HEK293 (cell line): ENCODE data around the gene SMIM36.

Experiments used
- CTCF ChIA-PET: fragments of 350-600 bp; formaldehyde crosslinking; extraction: SDS; loops from one replicate; lab custom pipeline; 2021; ENCODE audit warnings: antibody characterized with exemption; lab: Yijun Ruan, JAX
- POLR2A ChIA-PET: fragments of 300-600 bp; formaldehyde crosslinking; extraction: SDS; loops from one replicate; lab custom pipeline; 2020; ENCODE audit warnings: antibody characterized with exemption, inconsistent platforms; lab: Yijun Ruan, JAX
- H3K27ac ChIP-seq: fragments of 200-500 bp; sonication (Bioruptor generic); 2 replicates; pipeline ENCODE4 v1.5.1; 2014; ENCODE audit warnings: low read depth, low read length, control low read depth, inconsistent platforms; ENCODE audit errors: extremely low read depth
- H3K36me3 ChIP-seq, 2 experiments: fragments of 200-500 bp in 1 of 2; sonication (Bioruptor generic) in 1 of 2; 1 replicate in 1 of 2; 2 replicates in 1 of 2; pipeline ENCODE4 v1.5.1; 2014 to 2017; ENCODE audit warnings: inconsistent platforms in 2 of 2, low read length in 2 of 2; ENCODE audit not compliant: control insufficient read depth in 2 of 2, insufficient read depth in 1 of 2
- H3K4me1 ChIP-seq: fragments of 200-500 bp; sonication (Bioruptor generic); 2 replicates; pipeline ENCODE4 v1.5.1; 2014; ENCODE audit warnings: mild to moderate bottlenecking, low read length, inconsistent platforms; ENCODE audit not compliant: control insufficient read depth, insufficient read depth
- H3K4me3 ChIP-seq: 2 replicates; pipeline ENCODE4 v1.5.1; 2011; ENCODE audit warnings: low read depth, mild to moderate bottlenecking, control low read depth, low read length, moderate library complexity
- H3K9me3 ChIP-seq: fragments of 200-500 bp; sonication (Bioruptor generic); 2 replicates; pipeline ENCODE4 v1.5.1; 2014; ENCODE audit warnings: low read depth, low read length, inconsistent platforms; ENCODE audit not compliant: control insufficient read depth, insufficient read depth
- FEZF1 ChIP-seq: fragments of 450-650 bp; formaldehyde crosslinking; IDR thresholded peaks from 2 replicates; pipeline ENCODE4 v1.5.1; 2016; ENCODE audit warnings: missing biosample characterization, missing genetic modification characterization
- GLI4 ChIP-seq: fragments of 450-650 bp; formaldehyde crosslinking; IDR thresholded peaks from 2 replicates; pipeline ENCODE4 v1.5.1; 2016; ENCODE audit warnings: missing biosample characterization, missing genetic modification characterization
- KLF8 ChIP-seq: fragments of 450-650 bp; formaldehyde crosslinking; IDR thresholded peaks from 2 replicates; pipeline ENCODE4 v1.5.1; 2016; ENCODE audit warnings: missing biosample characterization, missing genetic modification characterization
- MZF1 ChIP-seq: fragments of 450-650 bp; formaldehyde crosslinking; IDR thresholded peaks from 2 replicates; pipeline ENCODE4 v1.5.1; 2017; ENCODE audit warnings: missing biosample characterization, missing genetic modification characterization, borderline replicate concordance
- REPIN1 ChIP-seq: fragments of 450-650 bp; formaldehyde crosslinking; IDR thresholded peaks from 2 replicates; pipeline ENCODE4 v1.5.1; 2017; ENCODE audit warnings: missing biosample characterization, missing genetic modification characterization, low read depth
- TCF7L2 ChIP-seq: IDR thresholded peaks from 2 replicates; pipeline ENCODE4 v1.6.1; 2011; ENCODE audit warnings: low read depth, mild to moderate bottlenecking, inconsistent platforms, low read length, moderate library complexity, borderline replicate concordance
- ZBTB17 ChIP-seq: fragments of 450-650 bp; formaldehyde crosslinking; IDR thresholded peaks from 2 replicates; pipeline ENCODE4 v1.5.1; 2016; ENCODE audit warnings: missing biosample characterization, missing genetic modification characterization
- ZNF132 ChIP-seq: fragments of 450-650 bp; formaldehyde crosslinking; IDR thresholded peaks from 2 replicates; pipeline ENCODE4 v1.5.1; 2017; ENCODE audit warnings: missing biosample characterization, missing genetic modification characterization, borderline replicate concordance
- ZNF19 ChIP-seq: fragments of 450-650 bp; formaldehyde crosslinking; IDR thresholded peaks from 2 replicates; pipeline ENCODE4; 2016; ENCODE audit warnings: missing biosample characterization, missing genetic modification characterization, low read depth
- ZNF221 ChIP-seq: fragments of 450-650 bp; formaldehyde crosslinking; IDR thresholded peaks from 2 replicates; pipeline ENCODE4 v1.5.1; 2017; ENCODE audit warnings: missing biosample characterization, missing genetic modification characterization, borderline replicate concordance
- ZNF274 ChIP-seq, 2 experiments: fragments of 200-500 bp in 1 of 2; fragments of 450-650 bp in 1 of 2; sonication (Bioruptor generic) in 1 of 2; formaldehyde crosslinking in 1 of 2; IDR thresholded peaks; 2 replicates each; pipeline versions ENCODE4 v1.5.1 to v1.6.1; 2014 to 2016; ENCODE audit warnings: borderline replicate concordance in 1 of 2, inconsistent platforms in 1 of 2, low read length in 1 of 2, missing biosample characterization in 1 of 2, missing genetic modification characterization in 1 of 2
- ZNF658 ChIP-seq: fragments of 450-650 bp; formaldehyde crosslinking; IDR thresholded peaks from 2 replicates; pipeline ENCODE4; 2016; ENCODE audit warnings: missing biosample characterization, missing genetic modification characterization
- ZNF660 ChIP-seq: fragments of 450-650 bp; IDR thresholded peaks from 2 replicates; pipeline ENCODE4 v1.5.1; 2018; ENCODE audit warnings: missing biosample characterization, mild to moderate bottlenecking, missing genetic modification characterization
- ZNF791 ChIP-seq: fragments of 450-650 bp; formaldehyde crosslinking; IDR thresholded peaks from 2 replicates; pipeline ENCODE4 v1.5.1; 2016; ENCODE audit warnings: missing biosample characterization, missing genetic modification characterization
- ZNF837 ChIP-seq: fragments of 450-650 bp; formaldehyde crosslinking; IDR thresholded peaks from 2 replicates; pipeline ENCODE4 v1.5.1; 2016; ENCODE audit warnings: missing biosample characterization, missing genetic modification characterization
- ZSCAN16 ChIP-seq: fragments of 450-650 bp; formaldehyde crosslinking; IDR thresholded peaks from 2 replicates; pipeline ENCODE4 v1.5.1; 2016; ENCODE audit warnings: missing biosample characterization, missing genetic modification characterization
- TF ChIP-seq, protein P1 (sequence below): fragments of 450-650 bp; formaldehyde crosslinking; IDR thresholded peaks from 2 replicates; pipeline ENCODE4 v1.5.1; 2016; ENCODE audit warnings: missing biosample characterization, missing genetic modification characterization, low read depth
- TF ChIP-seq, protein P2 (sequence below): fragments of 450-650 bp; formaldehyde crosslinking; IDR thresholded peaks from 2 replicates; pipeline ENCODE4 v1.5.1; 2016; ENCODE audit warnings: missing biosample characterization, missing genetic modification characterization
- TF ChIP-seq, protein P3 (sequence below): fragments of 450-650 bp; formaldehyde crosslinking; IDR thresholded peaks from 2 replicates; pipeline ENCODE4 v1.5.1; 2016; ENCODE audit warnings: missing biosample characterization, missing genetic modification characterization
- TF ChIP-seq, protein P4 (sequence below): fragments of 450-650 bp; formaldehyde crosslinking; IDR thresholded peaks from 2 replicates; pipeline ENCODE4 v1.5.1; 2016; ENCODE audit warnings: missing biosample characterization, missing genetic modification characterization
- TF ChIP-seq, protein P5 (sequence below): fragments of 450-650 bp; formaldehyde crosslinking; IDR thresholded peaks from 2 replicates; pipeline ENCODE4 v1.5.1; 2017; ENCODE audit warnings: missing biosample characterization, missing genetic modification characterization
- TF ChIP-seq, protein P6 (sequence below): fragments of 450-650 bp; formaldehyde crosslinking; IDR thresholded peaks from 2 replicates; pipeline ENCODE4 v1.5.1; 2017; ENCODE audit warnings: missing biosample characterization, mild to moderate bottlenecking, missing genetic modification characterization, moderate library complexity

Gene SMIM36

DNA sequence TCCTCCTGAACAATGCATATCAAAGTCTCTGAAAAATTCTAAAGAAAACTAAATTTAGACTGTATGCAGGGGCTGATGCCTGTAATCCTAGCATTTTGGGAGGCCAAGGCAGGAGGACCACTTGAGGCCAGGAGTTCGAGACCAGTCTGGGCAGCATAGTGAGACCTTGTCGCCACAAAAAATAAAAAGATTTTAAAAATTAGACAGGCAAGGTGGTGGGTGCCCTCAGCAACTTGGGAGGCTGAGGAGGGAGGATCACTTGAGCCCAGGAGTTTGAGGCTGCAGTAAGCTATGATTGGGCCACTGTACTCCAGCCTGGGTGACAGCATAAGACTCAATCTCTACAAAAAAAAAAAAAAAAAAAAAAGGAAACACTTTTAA lies 59.5 kb downstream of the SMIM36 start:
- no peaks in the 10 kb centered on the region for H3K36me3 ChIP-seq
- CTCF ChIA-PET, result interaction anchor here (0.8 kb wide), 1 partner anchor 61 kb away, joined by 4 read pairs; no protein-coding TSS in a partner anchor
- peaks cover 31% of the 10 kb centered on the region for H3K4me1 ChIP-seq
- no peak overlapping the region for H3K27ac ChIP-seq
- POLR2A ChIA-PET, result interaction anchor here (0.7 kb wide), 1 partner anchor 63 kb away, joined by 4 read pairs; no protein-coding TSS in a partner anchor
- no peaks in the 10 kb centered on the region for H3K9me3 ChIP-seq
- no peak for TF ChIP-seq ZBTB17 (tag by site-specific recombination)
- TF ChIP-seq, protein P1, sequence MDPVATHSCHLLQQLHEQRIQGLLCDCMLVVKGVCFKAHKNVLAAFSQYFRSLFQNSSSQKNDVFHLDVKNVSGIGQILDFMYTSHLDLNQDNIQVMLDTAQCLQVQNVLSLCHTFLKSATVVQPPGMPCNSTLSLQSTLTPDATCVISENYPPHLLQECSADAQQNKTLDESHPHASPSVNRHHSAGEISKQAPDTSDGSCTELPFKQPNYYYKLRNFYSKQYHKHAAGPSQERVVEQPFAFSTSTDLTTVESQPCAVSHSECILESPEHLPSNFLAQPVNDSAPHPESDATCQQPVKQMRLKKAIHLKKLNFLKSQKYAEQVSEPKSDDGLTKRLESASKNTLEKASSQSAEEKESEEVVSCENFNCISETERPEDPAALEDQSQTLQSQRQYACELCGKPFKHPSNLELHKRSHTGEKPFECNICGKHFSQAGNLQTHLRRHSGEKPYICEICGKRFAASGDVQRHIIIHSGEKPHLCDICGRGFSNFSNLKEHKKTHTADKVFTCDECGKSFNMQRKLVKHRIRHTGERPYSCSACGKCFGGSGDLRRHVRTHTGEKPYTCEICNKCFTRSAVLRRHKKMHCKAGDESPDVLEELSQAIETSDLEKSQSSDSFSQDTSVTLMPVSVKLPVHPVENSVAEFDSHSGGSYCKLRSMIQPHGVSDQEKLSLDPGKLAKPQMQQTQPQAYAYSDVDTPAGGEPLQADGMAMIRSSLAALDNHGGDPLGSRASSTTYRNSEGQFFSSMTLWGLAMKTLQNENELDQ (tag by site-specific recombination), result no peak
- TF ChIP-seq ZNF791 (tag by site-specific recombination), result no peak
- no peak for TF ChIP-seq ZNF19 (tag by site-specific recombination)
- TF ChIP-seq ZNF837 (tag by site-specific recombination), result no peak
- TF ChIP-seq, protein P2, sequence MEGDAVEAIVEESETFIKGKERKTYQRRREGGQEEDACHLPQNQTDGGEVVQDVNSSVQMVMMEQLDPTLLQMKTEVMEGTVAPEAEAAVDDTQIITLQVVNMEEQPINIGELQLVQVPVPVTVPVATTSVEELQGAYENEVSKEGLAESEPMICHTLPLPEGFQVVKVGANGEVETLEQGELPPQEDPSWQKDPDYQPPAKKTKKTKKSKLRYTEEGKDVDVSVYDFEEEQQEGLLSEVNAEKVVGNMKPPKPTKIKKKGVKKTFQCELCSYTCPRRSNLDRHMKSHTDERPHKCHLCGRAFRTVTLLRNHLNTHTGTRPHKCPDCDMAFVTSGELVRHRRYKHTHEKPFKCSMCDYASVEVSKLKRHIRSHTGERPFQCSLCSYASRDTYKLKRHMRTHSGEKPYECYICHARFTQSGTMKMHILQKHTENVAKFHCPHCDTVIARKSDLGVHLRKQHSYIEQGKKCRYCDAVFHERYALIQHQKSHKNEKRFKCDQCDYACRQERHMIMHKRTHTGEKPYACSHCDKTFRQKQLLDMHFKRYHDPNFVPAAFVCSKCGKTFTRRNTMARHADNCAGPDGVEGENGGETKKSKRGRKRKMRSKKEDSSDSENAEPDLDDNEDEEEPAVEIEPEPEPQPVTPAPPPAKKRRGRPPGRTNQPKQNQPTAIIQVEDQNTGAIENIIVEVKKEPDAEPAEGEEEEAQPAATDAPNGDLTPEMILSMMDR (tag by site-specific recombination), result no peak
- TF ChIP-seq MZF1 (tag by site-specific recombination), result no peak
- TF ChIP-seq, all 188 proteins: peak for 0
- H3K4me3 ChIP-seq, result no peak overlapping the region

DNA sequence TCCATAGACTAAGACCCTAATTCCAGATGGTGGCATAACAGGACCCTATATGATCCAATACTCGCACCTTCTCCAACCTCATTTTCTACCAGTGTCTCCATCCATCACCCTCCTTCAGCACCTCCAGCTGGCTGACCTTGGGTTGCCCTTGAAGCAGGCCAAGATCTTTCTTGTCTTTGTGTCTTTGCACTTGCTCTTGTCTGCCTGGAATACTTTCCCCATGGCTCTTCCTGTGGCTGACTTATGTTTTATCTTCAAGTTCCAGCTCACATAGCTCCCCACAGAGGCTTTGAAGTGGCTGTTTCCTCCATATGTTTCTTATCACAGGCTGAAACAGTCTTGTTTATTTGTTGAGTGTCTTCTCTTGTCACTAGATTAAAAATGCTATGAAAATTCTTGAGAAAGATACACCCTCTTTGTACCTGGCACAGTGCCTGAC lies 60.0 kb downstream of the SMIM36 start:
- no peaks in the 10 kb centered on the region for H3K36me3 ChIP-seq
- H3K4me3 ChIP-seq, result no peak overlapping the region
- ChIA-PET CTCF (no interaction called here), POLR2A (no interaction called here)
- H3K27ac ChIP-seq, result no peak overlapping the region
- H3K4me1 ChIP-seq, result peaks cover 32% of the 10 kb centered on the region
- no peaks in the 10 kb centered on the region for H3K9me3 ChIP-seq
- TF ChIP-seq ZNF132 (tag by site-specific recombination) (no peak), GLI4 (tag by site-specific recombination) (no peak), ZNF274 (IDR thresholded peaks at IDR 0.05; ENCODE audit: low read length) (no peak), ZNF274 (tag by site-specific recombination; IDR thresholded peaks at IDR 0.05; ENCODE audit: borderline replicate concordance) (no peak), ZNF221 (tag by site-specific recombination) (no peak), ZNF658 (tag by site-specific recombination) (no peak), TCF7L2 (peak; percentile 65; the same call in 1 of the 2 replicates), ZSCAN16 (tag by site-specific recombination) (no peak), FEZF1 (tag by site-specific recombination) (peak; percentile 18; the same call in 1 of the 2 replicates), KLF8 (tag by site-specific recombination) (no peak), REPIN1 (tag by site-specific recombination) (no peak), ZNF660 (tag by site-specific recombination) (no peak)
- TF ChIP-seq, protein P3, sequence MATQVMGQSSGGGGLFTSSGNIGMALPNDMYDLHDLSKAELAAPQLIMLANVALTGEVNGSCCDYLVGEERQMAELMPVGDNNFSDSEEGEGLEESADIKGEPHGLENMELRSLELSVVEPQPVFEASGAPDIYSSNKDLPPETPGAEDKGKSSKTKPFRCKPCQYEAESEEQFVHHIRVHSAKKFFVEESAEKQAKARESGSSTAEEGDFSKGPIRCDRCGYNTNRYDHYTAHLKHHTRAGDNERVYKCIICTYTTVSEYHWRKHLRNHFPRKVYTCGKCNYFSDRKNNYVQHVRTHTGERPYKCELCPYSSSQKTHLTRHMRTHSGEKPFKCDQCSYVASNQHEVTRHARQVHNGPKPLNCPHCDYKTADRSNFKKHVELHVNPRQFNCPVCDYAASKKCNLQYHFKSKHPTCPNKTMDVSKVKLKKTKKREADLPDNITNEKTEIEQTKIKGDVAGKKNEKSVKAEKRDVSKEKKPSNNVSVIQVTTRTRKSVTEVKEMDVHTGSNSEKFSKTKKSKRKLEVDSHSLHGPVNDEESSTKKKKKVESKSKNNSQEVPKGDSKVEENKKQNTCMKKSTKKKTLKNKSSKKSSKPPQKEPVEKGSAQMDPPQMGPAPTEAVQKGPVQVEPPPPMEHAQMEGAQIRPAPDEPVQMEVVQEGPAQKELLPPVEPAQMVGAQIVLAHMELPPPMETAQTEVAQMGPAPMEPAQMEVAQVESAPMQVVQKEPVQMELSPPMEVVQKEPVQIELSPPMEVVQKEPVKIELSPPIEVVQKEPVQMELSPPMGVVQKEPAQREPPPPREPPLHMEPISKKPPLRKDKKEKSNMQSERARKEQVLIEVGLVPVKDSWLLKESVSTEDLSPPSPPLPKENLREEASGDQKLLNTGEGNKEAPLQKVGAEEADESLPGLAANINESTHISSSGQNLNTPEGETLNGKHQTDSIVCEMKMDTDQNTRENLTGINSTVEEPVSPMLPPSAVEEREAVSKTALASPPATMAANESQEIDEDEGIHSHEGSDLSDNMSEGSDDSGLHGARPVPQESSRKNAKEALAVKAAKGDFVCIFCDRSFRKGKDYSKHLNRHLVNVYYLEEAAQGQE (tag by site-specific recombination), result no peak
- TF ChIP-seq, protein P4, sequence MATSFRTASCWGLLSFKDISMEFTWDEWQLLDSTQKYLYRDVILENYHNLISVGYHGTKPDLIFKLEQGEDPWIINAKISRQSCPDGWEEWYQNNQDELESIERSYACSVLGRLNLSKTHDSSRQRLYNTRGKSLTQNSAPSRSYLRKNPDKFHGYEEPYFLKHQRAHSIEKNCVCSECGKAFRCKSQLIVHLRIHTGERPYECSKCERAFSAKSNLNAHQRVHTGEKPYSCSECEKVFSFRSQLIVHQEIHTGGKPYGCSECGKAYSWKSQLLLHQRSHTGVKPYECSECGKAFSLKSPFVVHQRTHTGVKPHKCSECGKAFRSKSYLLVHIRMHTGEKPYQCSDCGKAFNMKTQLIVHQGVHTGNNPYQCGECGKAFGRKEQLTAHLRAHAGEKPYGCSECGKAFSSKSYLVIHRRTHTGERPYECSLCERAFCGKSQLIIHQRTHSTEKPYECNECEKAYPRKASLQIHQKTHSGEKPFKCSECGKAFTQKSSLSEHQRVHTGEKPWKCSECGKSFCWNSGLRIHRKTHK (tag by site-specific recombination), result no peak
- TF ChIP-seq, protein P5, sequence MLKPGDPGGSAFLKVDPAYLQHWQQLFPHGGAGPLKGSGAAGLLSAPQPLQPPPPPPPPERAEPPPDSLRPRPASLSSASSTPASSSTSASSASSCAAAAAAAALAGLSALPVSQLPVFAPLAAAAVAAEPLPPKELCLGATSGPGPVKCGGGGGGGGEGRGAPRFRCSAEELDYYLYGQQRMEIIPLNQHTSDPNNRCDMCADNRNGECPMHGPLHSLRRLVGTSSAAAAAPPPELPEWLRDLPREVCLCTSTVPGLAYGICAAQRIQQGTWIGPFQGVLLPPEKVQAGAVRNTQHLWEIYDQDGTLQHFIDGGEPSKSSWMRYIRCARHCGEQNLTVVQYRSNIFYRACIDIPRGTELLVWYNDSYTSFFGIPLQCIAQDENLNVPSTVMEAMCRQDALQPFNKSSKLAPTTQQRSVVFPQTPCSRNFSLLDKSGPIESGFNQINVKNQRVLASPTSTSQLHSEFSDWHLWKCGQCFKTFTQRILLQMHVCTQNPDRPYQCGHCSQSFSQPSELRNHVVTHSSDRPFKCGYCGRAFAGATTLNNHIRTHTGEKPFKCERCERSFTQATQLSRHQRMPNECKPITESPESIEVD, result no peak
- TF ChIP-seq, protein P6, sequence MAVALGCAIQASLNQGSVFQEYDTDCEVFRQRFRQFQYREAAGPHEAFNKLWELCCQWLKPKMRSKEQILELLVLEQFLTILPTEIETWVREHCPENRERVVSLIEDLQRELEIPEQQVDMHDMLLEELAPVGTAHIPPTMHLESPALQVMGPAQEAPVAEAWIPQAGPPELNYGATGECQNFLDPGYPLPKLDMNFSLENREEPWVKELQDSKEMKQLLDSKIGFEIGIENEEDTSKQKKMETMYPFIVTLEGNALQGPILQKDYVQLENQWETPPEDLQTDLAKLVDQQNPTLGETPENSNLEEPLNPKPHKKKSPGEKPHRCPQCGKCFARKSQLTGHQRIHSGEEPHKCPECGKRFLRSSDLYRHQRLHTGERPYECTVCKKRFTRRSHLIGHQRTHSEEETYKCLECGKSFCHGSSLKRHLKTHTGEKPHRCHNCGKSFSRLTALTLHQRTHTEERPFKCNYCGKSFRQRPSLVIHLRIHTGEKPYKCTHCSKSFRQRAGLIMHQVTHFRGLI (tag by site-specific recombination), result no peak
